B cell (primary cell): Measurements from ENCODE around the gene VPS13A. TPM values are rescaled to one million over a fixed set of nuclear protein-coding genes. Genes with fewer than 3 reads are reported as not detected.

ENCODE experiments used
- ATAC-seq: fragments of 200-7000 bp; cut with Tn5 transposase; one replicate; pipeline ENCODE4 v1.10.0; 2021; ENCODE audit warnings: low read depth, mild to moderate bottlenecking, moderate number of reproducible peaks, moderate library complexity
- CTCF ChIA-PET: fragments of 350-600 bp; sonication (Branson Sonifier 250); formaldehyde crosslinking; loops from one replicate; lab custom pipeline; 2021; ENCODE audit warnings: antibody characterized with exemption, inconsistent platforms; lab: Charles Lee
- POLR2A ChIA-PET: fragments of 350-600 bp; sonication (Branson Sonifier 250); formaldehyde crosslinking; loops from one replicate; lab custom pipeline; 2021; ENCODE audit warnings: antibody characterized with exemption; lab: Charles Lee
- DNase-seq: peaks from one replicate; pipeline ENCODE4 v3.0.0; 2013
- H2AFZ ChIP-seq: 2 replicates; pipeline ENCODE4 v1.6.1; 2012; ENCODE audit warnings: mild to moderate bottlenecking, low read depth, low read length; ENCODE audit not compliant: insufficient read depth, poor library complexity, severe bottlenecking
- H3K27ac ChIP-seq, 2 donors: 1 replicate in 1 of 2; 2 replicates in 1 of 2; pipeline ENCODE4 v1.5.1; 2012 to 2013; ENCODE audit warnings: low read length in 2 of 2, mild to moderate bottlenecking in 2 of 2, moderate library complexity in 1 of 2
- H3K27me3 ChIP-seq, 4 experiments: fragments of 200-600 bp in 1 of 4; sonication (generic) in 1 of 4; replicated peaks in 1 of 4; 1 replicate in 2 of 4; 2 replicates in 2 of 4; pipeline versions ENCODE4 v1.6.1 to v1.7.0; 2013 to 2016; ENCODE audit warnings: low read length in 3 of 4, mild to moderate bottlenecking in 2 of 4, mixed read lengths in 1 of 4, moderate library complexity in 1 of 4; ENCODE audit not compliant: insufficient read depth in 4 of 4, control insufficient read depth in 3 of 4; ENCODE audit errors: control extremely low read depth in 1 of 4
- H3K36me3 ChIP-seq, 2 experiments: replicated peaks in 1 of 2; 1 replicate in 1 of 2; 2 replicates in 1 of 2; pipeline versions ENCODE4 v1.6.1 to v1.7.1; 2013; ENCODE audit warnings: low read length in 1 of 2; ENCODE audit not compliant: insufficient read depth in 2 of 2, control insufficient read depth in 1 of 2; ENCODE audit errors: control extremely low read depth in 1 of 2, extremely low read depth in 1 of 2
- H3K4me1 ChIP-seq, 2 donors: fragments of 200-600 bp in 1 of 2; sonication (generic) in 1 of 2; 1 replicate in 1 of 2; 2 replicates in 1 of 2; pipeline versions ENCODE4 v1.5.1 to v1.6.1; 2013 to 2017; ENCODE audit warnings: low read length in 2 of 2; ENCODE audit not compliant: control insufficient read depth in 2 of 2, insufficient read depth in 2 of 2
- H3K4me2 ChIP-seq: replicated peaks from 2 replicates; pipeline ENCODE3; 2012; ENCODE audit warnings: mild to moderate bottlenecking, low read depth, low read length; ENCODE audit not compliant: poor library complexity, severe bottlenecking
- H3K4me3 ChIP-seq, 5 experiments: fragments of 200-600 bp in 1 of 5; sonication (generic) in 1 of 5; 1 replicate in 3 of 5; 2 replicates in 2 of 5; pipeline versions ENCODE4 v1.5.1 to v1.7.0; 2011 to 2016; ENCODE audit warnings: low read length in 4 of 5, mild to moderate bottlenecking in 4 of 5, low read depth in 2 of 5, control low read depth in 1 of 5, moderate library complexity in 1 of 5; ENCODE audit not compliant: insufficient read depth in 1 of 5; ENCODE audit errors: control extremely low read depth in 1 of 5, extremely low read depth in 1 of 5
- H3K79me2 ChIP-seq: fragments of 200-600 bp; sonication (generic); one replicate; pipeline ENCODE4 v1.6.0; 2016; ENCODE audit warnings: low read length; ENCODE audit not compliant: control insufficient read depth, insufficient read depth
- H3K9ac ChIP-seq: fragments of 200-600 bp; sonication (generic); 2 replicates; pipeline ENCODE4 v1.6.1; 2017; ENCODE audit warnings: mild to moderate bottlenecking, low read length, moderate library complexity
- H3K9me3 ChIP-seq, 3 donors: one replicate each; pipeline versions ENCODE4 v1.6.1 to v1.7.1; 2013; ENCODE audit warnings: low read length in 2 of 3; ENCODE audit not compliant: control insufficient read depth in 2 of 3, insufficient read depth in 1 of 3; ENCODE audit errors: control extremely low read depth in 1 of 3
- H4K20me1 ChIP-seq: 2 replicates; pipeline ENCODE4 v1.6.0; 2012; ENCODE audit warnings: mild to moderate bottlenecking, low read length; ENCODE audit not compliant: insufficient read depth, control insufficient read depth, poor library complexity, severe bottlenecking
- H3K27ac Mint-ChIP-seq: one replicate; pipeline ENCODE4 v1.8.0; 2021; ENCODE audit warnings: mixed read lengths
- H3K27me3 Mint-ChIP-seq: one replicate; pipeline ENCODE4 v1.8.0; 2021; ENCODE audit warnings: mixed read lengths
- H3K4me1 Mint-ChIP-seq: one replicate; pipeline ENCODE4 v1.8.0; 2021; ENCODE audit warnings: mixed read lengths
- H3K4me3 Mint-ChIP-seq: one replicate; pipeline ENCODE4 v1.8.0; 2021; ENCODE audit warnings: mixed read lengths
- H3K9me3 Mint-ChIP-seq: one replicate; pipeline ENCODE4 v1.8.0; 2022; ENCODE audit warnings: mixed read lengths; ENCODE audit not compliant: insufficient read depth
- CTCF ChIP-seq: fragments of 200-600 bp; IDR thresholded peaks from one replicate; pipeline ENCODE4 v1.8.0; 2022; ENCODE audit warnings: antibody characterized with exemption, mild to moderate bottlenecking
- EZH2 ChIP-seq: IDR thresholded peaks from 2 replicates; pipeline ENCODE4 v1.6.1; 2012; ENCODE audit warnings: borderline replicate concordance, low read depth, mild to moderate bottlenecking, moderate library complexity, low read length; ENCODE audit not compliant: insufficient read depth, poor library complexity, severe bottlenecking
- WGBS: methylation state at CpG from one replicate; pipeline ENCODE4 v1.1.5; 2013; ENCODE audit warnings: missing lambda C conversion rate; ENCODE audit not compliant: insufficient coverage; 5-methylcytosine and 5-hydroxymethylcytosine counted together
- intact Hi-C: fragments of 100-400 bp; cut with micrococcal nuclease; formaldehyde crosslinking; loops from one replicate; pipeline ENCODE4 v1.10.0; 2022
- polyA plus RNA-seq: library from polyadenylated mRNA; depleted of rRNA; stranded (reverse); fragments of >200 nt; gene quantifications from 2 replicates; pipeline ENCODE4 v1.2.3, GENCODE V29; 2012
- total RNA-seq, 2 donors: library from RNA; stranded (reverse); fragments of 120-200 nt in 1 of 2; gene quantifications; 1 replicate in 1 of 2; 2 replicates in 1 of 2; pipeline versions ENCODE4 v1.2.3 to v1.2.4, GENCODE V29; 2013 to 2022

VPS13A gene
- total and polyA plus RNA-seq, 2 donors (not counting 1 experiment from before 2014, with no cell fraction given) = 6.5 to 57.8 TPM

GRCh38 chr9:77399964-77400363 lies 222.6 kb downstream of the VPS13A start:
- TF ChIP-seq EZH2 (no peak), CTCF (no peak)
- no peak overlapping the region for H3K27ac Mint-ChIP-seq
- no peak overlapping the region for H3K4me2 ChIP-seq
- no peaks in the 10 kb centered on the region for H3K9me3 ChIP-seq
- no peaks in the 10 kb centered on the region for H4K20me1 ChIP-seq
- no peak overlapping the region for H3K9ac ChIP-seq
- no peak overlapping the region for H3K4me3 Mint-ChIP-seq
- no peak overlapping the region for H2AFZ ChIP-seq
- no peaks in the 10 kb centered on the region for H3K79me2 ChIP-seq
- no peaks in the 10 kb centered on the region for H3K27me3 ChIP-seq
- no peaks in the 10 kb centered on the region for H3K36me3 ChIP-seq
- ChIA-PET CTCF (no interaction called here), POLR2A (no interaction called here)
- WGBS = no CpG with 5 or more reads among the region's 1 CpG
- no peaks in the 10 kb centered on the region for H3K4me1 ChIP-seq
- no peak for ATAC-seq
- intact Hi-C loops = no loop called here
- no peak overlapping the region for H3K4me3 ChIP-seq
- DNase-seq = no peak
- no peaks in the 10 kb centered on the region for H3K4me1 Mint-ChIP-seq
- H3K27me3 Mint-ChIP-seq = no peaks in the 10 kb centered on the region
- H3K9me3 Mint-ChIP-seq = no peaks in the 10 kb centered on the region
- no peak overlapping the region for H3K27ac ChIP-seq

- H3K27ac Mint-ChIP-seq = no peak overlapping the region
Observed at GRCh38 chr9:77402286-77402685, 225.0 kb downstream of the VPS13A start.

More at GRCh38 chr9:77402286-77402685, 225.0 kb downstream of the VPS13A start:
- no peak overlapping the region for H3K4me3 ChIP-seq
- H3K27me3 ChIP-seq = no peaks in the 10 kb centered on the region
- no peak overlapping the region for H2AFZ ChIP-seq
- H3K9me3 ChIP-seq = no peaks in the 10 kb centered on the region
- no peaks in the 10 kb centered on the region for H3K9me3 Mint-ChIP-seq
- ChIA-PET CTCF (no interaction called here), POLR2A (no interaction called here)
- ATAC-seq (no peak), DNase-seq (no peak)
- TF ChIP-seq CTCF = no peak
- no peak for TF ChIP-seq EZH2
- no peaks in the 10 kb centered on the region for H3K4me1 Mint-ChIP-seq
- H3K79me2 ChIP-seq = no peaks in the 10 kb centered on the region
- H3K4me3 Mint-ChIP-seq = no peak overlapping the region
- H3K27ac ChIP-seq = no peak overlapping the region
- no peak overlapping the region for H3K4me2 ChIP-seq
- no CpG with 5 or more reads among the region's 2 CpGs for WGBS
- intact Hi-C loops = no loop called here
- no peak overlapping the region for H3K9ac ChIP-seq
- H3K36me3 ChIP-seq = no peaks in the 10 kb centered on the region
- no peaks in the 10 kb centered on the region for H3K27me3 Mint-ChIP-seq
- H3K4me1 ChIP-seq = no peaks in the 10 kb centered on the region
- no peaks in the 10 kb centered on the region for H4K20me1 ChIP-seq
